Neutrophil (primary cell): ENCODE results near the gene CUTA.

Experiments
- H3K27ac ChIP-seq: fragments of 200-600 bp; sonication (generic); 2 replicates; pipeline ENCODE4 v1.5.1; 2016; ENCODE audit warnings: mild to moderate bottlenecking, moderate library complexity
- H3K27me3 ChIP-seq: fragments of 200-600 bp; sonication (generic); 2 replicates; pipeline ENCODE4 v1.6.0; 2016; ENCODE audit warnings: mild to moderate bottlenecking
- H3K36me3 ChIP-seq: fragments of 200-600 bp; sonication (generic); 2 replicates; pipeline ENCODE4 v1.5.1; 2017
- H3K4me1 ChIP-seq, 2 experiments: fragments of 200-600 bp in 1 of 2; sonication (generic) in 1 of 2; 1 replicate in 1 of 2; 2 replicates in 1 of 2; pipeline versions ENCODE4 v1.5.1 to v1.6.1; 2013 to 2016; ENCODE audit warnings: low read depth in 1 of 2, low read length in 1 of 2, mild to moderate bottlenecking in 1 of 2, moderate library complexity in 1 of 2; ENCODE audit not compliant: control insufficient read depth in 1 of 2, insufficient read depth in 1 of 2
- H3K4me3 ChIP-seq, 2 experiments: fragments of 200-600 bp in 1 of 2; sonication (generic) in 1 of 2; 1 replicate in 1 of 2; 2 replicates in 1 of 2; pipeline ENCODE4 v1.5.1; 2013 to 2016; ENCODE audit warnings: low read depth in 1 of 2, low read length in 1 of 2, mild to moderate bottlenecking in 1 of 2, moderate library complexity in 1 of 2
- H3K9me3 ChIP-seq: fragments of 200-600 bp; sonication (generic); 2 replicates; pipeline ENCODE4 v1.5.1; 2016
- TF ChIP-seq, protein P1 (sequence below): fragments of 200-600 bp; sonication (generic); IDR thresholded peaks from 2 replicates; pipeline ENCODE4 v1.5.1; 2016; ENCODE audit warnings: antibody characterized with exemption

Gene CUTA

DNA sequence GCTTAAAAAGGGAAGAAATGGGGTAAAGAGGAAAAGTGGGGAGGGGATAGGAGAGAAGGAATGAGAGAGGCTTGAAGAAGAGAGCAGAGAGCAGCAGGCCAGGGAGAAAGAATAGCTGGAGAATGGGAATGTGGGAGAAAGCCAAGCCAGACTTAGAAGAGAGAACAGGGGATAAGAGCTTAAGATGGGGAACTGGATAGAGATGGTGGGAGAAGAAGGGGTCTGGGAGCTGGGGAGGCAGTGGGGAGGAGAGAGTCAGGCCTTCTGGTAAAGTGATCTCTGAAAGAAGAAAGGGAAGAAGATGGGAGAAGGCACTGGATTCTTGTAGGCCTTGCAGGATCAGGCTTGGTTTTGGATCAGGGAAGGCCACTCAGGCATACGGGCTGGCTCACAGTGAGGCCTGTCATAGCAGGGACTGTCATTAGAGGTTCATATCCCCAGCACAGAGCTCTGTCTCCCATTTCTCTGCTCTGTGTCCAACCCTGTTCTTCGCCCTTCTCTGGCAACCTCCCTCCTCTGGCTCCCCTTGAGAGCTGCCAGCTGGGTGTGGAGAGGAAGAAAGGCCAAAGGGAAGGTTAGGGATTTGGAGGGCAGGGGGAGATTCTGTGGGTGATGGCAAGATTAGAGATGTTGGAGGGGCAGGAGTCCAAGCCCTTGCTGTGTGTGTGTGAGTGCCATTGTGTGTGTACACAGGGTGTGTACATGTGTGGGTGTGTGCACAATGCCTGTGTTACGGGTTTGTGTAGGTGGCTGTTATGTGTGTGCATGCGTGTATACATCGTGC is 11.3 kb upstream of the CUTA start:
- H3K27ac ChIP-seq, result no peak overlapping the region
- H3K4me3 ChIP-seq, result no peak overlapping the region
- no peaks in the 10 kb centered on the region for H3K9me3 ChIP-seq
- peaks cover 66% of the 10 kb centered on the region for H3K27me3 ChIP-seq
- no peaks in the 10 kb centered on the region for H3K36me3 ChIP-seq
- TF ChIP-seq, protein P1, sequence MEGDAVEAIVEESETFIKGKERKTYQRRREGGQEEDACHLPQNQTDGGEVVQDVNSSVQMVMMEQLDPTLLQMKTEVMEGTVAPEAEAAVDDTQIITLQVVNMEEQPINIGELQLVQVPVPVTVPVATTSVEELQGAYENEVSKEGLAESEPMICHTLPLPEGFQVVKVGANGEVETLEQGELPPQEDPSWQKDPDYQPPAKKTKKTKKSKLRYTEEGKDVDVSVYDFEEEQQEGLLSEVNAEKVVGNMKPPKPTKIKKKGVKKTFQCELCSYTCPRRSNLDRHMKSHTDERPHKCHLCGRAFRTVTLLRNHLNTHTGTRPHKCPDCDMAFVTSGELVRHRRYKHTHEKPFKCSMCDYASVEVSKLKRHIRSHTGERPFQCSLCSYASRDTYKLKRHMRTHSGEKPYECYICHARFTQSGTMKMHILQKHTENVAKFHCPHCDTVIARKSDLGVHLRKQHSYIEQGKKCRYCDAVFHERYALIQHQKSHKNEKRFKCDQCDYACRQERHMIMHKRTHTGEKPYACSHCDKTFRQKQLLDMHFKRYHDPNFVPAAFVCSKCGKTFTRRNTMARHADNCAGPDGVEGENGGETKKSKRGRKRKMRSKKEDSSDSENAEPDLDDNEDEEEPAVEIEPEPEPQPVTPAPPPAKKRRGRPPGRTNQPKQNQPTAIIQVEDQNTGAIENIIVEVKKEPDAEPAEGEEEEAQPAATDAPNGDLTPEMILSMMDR, result no peak
- peaks cover 47 to 60% of the 10 kb centered on the region in 2 experiments for H3K4me1 ChIP-seq

DNA sequence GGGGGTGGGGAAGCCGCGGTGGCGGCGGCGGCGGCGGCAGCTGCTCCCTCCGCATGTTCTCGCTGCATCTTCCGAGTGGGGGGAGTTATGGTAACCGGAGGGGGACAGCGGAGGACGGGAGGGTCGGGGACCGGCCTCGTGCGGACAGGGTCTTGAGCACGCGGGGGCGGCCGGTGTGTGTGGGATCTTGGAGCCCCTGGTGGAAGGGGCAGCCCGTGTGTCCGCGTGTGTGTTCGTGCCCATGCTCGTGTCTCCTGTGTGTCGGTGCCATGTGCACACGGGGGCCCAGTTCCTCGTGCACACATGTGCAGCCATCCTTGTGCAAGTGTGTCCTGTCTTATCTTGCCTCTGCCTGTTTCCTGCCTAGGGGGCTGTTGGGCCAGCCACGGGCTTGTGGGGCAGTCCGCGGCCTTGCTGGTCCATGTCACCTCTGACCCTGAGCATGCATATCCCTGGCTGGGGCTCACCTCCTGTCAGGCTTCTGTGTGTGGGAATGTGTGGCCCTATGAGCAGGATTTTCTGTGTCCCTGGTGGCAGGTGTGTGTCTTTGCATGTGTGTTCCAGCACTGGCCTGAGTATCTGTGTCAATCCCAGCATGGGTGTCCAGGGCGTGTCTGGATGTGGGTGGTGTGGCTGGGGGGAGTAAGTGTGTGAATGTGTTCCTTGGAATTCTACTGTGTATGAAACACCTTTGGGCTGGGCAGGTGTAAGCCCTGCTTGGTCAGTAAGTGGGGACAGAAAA is 10.5 kb upstream of the CUTA start:
- no peak overlapping the region for H3K27ac ChIP-seq
- peaks cover 67% of the 10 kb centered on the region for H3K27me3 ChIP-seq
- TF ChIP-seq, protein P1, result no peak
- peaks cover 47 to 60% of the 10 kb centered on the region in 2 experiments for H3K4me1 ChIP-seq
- H3K4me3 ChIP-seq, result peak overlapping the region; percentile 31 to 41
- no peaks in the 10 kb centered on the region for H3K9me3 ChIP-seq
- H3K36me3 ChIP-seq, result no peaks in the 10 kb centered on the region

DNA sequence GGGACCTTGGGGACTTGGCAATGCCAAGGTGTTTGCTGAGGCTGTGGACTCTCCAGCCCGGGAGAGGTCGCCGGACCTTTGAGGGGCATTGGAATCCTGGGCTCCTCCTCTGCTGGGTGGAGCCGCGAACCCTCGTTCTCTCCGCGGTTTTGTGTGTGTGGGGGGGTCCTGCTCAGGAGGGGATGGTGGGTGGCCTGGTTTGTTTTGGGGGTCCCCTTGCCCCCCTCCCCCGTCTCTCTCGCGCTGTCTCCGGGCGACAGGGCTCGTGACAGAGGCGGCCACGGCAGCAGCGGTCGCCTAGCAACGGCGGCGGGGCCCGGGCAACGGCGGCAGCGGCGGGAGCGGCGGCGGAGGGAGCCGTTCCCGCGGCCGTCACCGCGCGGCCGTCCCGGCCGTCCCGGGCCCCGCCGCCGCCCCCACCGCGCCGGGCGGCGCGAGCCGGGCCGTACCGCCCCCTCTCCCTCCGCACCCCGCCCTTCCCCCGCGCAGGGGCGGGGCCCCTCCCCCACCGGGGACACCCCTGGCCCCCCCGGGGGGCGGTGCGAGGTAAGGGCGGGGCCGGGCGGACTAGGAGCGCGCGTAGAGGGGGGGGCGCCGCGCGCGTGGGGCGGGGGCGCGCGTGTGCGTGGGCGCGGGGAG is 9.8 kb upstream of the CUTA start:
- Histone ChIP-seq H3K27me3 (peaks cover 64% of the 10 kb centered on the region), H3K9me3 (no peaks in the 10 kb centered on the region), H3K27ac (no peak overlapping the region), H3K4me3 (peak overlapping the region; percentile 49 to 56), H3K36me3 (no peaks in the 10 kb centered on the region), H3K4me1 (peaks cover 47 to 59% of the 10 kb centered on the region in 2 experiments)
- TF ChIP-seq, protein P1, result no peak

DNA sequence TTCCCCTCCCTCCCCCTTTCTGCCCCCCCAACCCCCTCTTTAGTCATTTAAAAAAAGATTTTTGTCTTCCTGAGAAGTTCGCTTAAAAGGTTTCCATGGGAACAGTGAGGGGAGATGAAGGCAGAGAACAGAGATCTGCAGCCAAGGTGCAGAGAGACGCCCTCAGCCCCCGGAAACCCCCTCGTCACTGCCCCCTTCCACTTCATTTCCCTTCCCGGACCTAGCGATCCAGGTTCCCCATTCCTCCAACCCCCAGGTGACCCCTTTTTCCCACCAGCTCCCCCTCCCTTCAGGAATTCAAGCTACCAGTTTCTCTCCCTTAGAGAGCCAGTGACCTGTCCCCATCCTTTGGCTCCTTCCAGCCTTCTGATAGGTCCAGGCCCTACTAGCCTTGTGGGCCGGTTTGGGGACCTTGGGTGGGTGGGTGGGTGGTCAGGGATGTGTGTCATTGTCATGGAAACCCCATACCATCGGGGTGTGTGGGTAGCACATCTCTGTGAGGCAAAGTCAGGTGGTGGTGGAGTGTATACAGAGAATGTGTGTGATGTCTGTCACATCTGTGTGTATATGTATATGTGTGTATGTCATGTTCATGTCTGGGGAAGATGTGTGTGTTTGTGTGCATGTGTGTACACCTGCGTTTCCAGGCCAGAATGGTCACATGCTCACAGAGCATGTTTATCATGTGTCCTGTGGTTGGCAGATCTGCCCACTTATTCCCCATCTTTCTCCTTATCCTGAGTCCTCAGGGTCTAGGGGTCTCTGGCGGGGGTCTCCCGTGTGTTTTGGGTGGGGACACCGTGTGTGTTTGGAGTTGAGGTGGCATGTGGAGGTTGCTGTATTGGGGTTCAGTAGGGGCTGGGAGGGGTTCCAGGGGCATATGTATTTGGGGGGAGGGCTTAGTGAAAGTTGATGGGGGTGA is 8.9 kb upstream of the CUTA start:
- no peaks in the 10 kb centered on the region for H3K9me3 ChIP-seq
- H3K27me3 ChIP-seq, result peaks cover 64% of the 10 kb centered on the region
- H3K27ac ChIP-seq, result peak overlapping the region; percentile 29
- TF ChIP-seq, protein P1, result no peak
- H3K4me1 ChIP-seq, result peaks cover 41 to 51% of the 10 kb centered on the region in 2 experiments
- no peaks in the 10 kb centered on the region for H3K36me3 ChIP-seq
- H3K4me3 ChIP-seq, result peak overlapping the region; percentile 56 to 80
